NCI-H524 (cell line): ENCODE data around the gene NAALADL2.
A peak's percentile ranks its signal among the peaks of the same experiment; 100 is the strongest.
"Not testable (repeated sequence)": the region's sequence is repeated elsewhere in the genome, so short reads cannot be mapped to it uniquely, and the experiment has no call there.

Experiments
- DNase-seq, 2 experiments: peaks; one replicate each; lab custom pipeline; 2025; lab: John Stamatoyannopoulos, UW

Gene NAALADL2

DNA sequence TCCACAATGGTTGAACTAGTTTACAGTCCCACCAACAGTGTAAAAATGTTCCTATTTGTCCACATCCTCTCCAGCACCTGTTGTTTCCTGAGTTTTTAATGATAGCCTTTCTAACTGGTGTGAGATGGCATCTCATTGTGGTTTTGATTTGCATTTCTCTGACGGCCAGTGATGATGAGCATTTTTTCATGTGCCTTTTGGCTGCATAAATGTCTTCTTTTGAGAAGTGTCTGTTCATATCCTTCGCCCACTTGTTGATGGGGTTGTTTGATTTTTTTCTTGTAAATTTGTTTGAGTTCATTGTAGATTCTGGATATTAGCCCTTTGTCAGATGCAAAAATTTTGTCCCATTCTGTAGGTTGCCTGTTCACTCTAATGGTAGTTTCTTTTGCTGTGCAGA is 564.7 kb downstream of the NAALADL2 start:
- DNase-seq, result not testable (repeated sequence)

- DNase-seq, result no peak
Observed at GRCh38 chr3:175426805-175427204, 567.7 kb downstream of the NAALADL2 start.

GRCh38 chr3:175428466-175428865 is 569.3 kb downstream of the NAALADL2 start:
- DNase-seq, result no peak

DNA sequence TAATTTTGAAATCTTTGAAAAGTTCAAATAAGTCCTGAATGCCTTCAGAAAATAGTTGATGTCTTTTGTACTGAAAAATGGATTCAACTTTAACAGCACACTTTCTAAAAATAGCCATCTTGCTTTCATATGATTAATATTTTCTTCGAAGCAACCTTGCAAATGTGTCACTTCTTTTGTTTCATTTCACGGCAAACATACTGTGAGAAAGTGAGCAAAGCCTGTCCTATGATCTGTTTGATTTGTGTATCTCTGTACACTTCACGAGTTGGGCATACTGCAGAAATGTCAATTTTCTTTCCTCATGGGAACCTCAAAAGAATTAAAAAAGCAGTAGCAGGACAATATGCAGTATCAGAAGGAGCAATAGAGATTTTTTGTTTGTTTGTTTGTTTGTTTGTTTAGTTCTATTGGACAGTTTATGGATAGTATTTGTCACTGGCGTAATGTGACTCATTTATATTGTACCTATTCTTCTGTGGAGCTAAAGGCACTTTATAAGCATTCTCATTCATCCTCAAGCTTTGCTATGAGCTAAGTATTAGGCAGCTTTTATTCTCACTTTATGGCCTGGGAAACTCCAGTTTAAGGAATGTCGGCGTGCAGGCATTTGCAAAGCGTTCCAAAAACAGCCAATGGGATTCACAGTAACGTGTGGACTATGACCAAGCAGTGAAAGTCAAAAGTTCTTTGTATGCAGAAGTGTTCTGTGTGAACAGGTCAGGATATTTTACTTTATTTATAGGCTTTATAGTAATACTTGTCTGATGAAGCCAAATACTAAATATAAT is 572.0 kb downstream of the NAALADL2 start:
- DNase-seq, result no peak

GRCh38 chr3:175432376-175433025 is 573.4 kb downstream of the NAALADL2 start:
- peak; percentile 10 to 74 for DNase-seq

DNA sequence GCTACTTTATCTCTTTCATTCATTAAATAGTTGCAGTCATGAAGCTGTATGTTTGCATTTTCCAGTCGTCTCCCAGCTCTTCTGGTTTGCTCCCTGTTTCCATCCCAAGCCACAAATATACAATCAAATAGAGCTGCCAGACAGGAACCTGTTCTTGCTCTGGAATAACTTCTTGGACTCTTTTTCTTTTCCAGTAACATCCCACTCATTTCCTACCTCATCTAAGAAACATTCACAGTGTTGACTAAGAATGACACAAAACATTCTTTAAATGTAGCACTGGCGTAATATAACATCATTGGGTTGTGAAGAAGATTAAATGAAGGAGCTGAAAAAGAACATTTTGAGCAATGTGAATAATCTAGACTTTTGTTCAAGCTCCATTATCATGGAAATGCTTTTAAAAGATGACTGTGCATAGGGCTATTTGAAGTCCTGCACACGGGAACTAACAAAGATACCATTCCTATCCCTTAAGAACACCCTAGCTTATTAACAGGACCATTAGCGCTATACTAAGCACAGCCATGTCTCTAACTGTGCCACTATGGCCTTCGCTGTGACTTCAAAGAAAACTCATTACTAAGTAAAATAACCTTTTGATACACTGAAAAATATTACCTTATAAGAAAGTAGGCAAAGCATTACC is 574.0 kb downstream of the NAALADL2 start:
- DNase-seq, result no peak

DNA sequence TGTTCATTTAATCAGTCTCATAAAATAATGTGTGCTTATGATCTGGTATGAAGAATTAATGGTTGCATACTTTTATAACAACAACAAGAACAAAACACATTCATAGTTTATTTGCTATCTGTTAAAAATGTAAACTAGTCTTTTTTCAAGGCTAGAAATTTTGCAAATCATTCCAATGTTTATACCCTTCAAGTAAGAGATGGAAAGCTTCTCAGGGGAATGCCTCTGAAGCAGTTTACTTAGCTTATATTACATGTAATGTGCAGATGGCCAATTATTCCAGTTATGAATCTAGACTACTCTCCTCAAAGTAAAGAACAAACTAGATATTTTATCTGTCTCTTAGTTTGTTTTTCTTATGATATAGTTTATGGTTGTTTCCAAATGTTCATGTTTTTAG is 575.4 kb downstream of the NAALADL2 start:
- DNase-seq, result peak in 1 of 2 experiments; percentile 30

DNA sequence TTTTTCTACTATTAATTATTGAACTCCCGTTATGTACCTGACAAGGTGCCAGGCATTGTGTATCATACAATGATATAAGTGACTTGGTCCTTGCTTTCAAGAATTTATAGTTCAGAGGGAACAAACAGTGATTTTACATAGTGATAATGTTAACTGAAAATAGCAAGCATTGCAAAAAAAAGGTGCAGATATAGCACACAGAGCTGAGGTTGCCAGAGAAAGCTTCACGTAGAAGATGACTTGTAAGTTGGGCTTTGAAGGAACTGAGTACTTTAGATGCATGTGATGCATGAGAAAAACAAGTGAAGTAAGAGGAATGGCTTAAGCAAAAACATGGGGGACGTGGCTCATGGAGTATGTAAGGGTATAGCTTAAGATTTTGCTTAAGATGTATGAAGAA is 584.5 kb downstream of the NAALADL2 start:
- DNase-seq, result no peak

DNA sequence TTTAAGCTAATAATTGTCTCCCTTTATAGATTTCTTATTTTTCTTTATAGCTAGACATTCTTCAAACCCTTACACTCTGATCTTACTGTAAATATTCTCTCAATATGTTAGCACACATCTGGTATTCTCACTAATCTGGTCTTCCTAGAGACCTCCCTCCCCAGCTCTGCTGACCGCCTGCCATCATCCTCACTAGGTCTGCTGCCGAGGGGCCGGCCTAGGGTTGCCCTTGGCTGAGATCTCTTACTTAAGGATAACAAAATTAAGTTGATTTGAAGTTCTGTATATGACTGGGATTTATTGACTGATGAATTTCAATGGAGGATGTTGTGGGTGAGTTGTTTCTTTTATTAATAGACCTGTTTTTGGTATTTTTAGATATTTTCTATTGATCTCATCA is 586.6 kb downstream of the NAALADL2 start:
- DNase-seq, result no peak

GRCh38 chr3:175447521-175447920 is 588.4 kb downstream of the NAALADL2 start:
- DNase-seq, result no peak

GRCh38 chr3:175453361-175453760 is 594.2 kb downstream of the NAALADL2 start:
- no peak for DNase-seq

DNA sequence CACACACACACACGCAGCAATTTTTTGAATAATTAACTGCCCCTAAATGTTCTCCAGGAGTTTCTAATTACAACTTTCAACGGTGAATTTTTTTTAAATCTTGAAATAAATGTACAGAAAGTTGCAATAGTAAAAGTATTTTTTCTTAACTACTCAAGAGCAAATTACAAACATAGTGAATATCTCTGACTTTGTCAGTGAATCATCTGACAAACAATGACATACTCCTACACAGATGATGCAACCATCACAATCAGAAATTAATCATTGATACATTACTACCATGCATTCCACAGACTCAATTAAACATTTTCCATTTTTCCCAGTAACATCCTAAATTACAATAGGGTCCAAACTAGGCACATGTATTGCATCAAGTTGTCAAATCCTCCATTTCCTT is 597.3 kb downstream of the NAALADL2 start:
- no peak for DNase-seq

DNA sequence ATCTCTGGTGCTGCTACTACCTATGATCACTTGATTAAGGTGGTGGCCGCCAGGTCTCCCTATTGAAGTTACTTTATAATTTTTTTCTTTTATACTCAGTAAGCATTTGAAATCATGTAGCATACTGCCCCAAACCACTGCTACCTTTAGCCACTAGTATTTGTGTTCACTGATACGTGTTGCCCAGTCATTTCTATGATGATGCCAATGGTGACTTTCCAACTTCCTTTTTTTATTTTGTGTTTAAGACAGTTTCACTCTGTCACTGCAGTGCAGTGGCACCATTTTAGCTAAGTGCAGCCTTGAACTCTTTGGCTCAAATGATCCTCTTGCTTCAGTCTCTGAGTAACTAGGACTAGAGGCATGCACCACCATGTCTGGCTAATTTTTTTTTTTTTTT is 598.2 kb downstream of the NAALADL2 start:
- DNase-seq, result no peak

- DNase-seq, result not testable (repeated sequence)
Observed at GRCh38 chr3:175460849-175461399, 601.8 kb downstream of the NAALADL2 start.

GRCh38 chr3:175464362-175464761 is 605.2 kb downstream of the NAALADL2 start:
- DNase-seq, result no peak

GRCh38 chr3:175469124-175469523 is 610.0 kb downstream of the NAALADL2 start:
- DNase-seq, result no peak

- DNase-seq, result no peak
Observed at GRCh38 chr3:175475765-175476164, 616.6 kb downstream of the NAALADL2 start.

GRCh38 chr3:175476489-175476888 is 617.4 kb downstream of the NAALADL2 start:
- DNase-seq, result no peak

GRCh38 chr3:175477651-175478224 is 618.6 kb downstream of the NAALADL2 start:
- no peak for DNase-seq

DNA sequence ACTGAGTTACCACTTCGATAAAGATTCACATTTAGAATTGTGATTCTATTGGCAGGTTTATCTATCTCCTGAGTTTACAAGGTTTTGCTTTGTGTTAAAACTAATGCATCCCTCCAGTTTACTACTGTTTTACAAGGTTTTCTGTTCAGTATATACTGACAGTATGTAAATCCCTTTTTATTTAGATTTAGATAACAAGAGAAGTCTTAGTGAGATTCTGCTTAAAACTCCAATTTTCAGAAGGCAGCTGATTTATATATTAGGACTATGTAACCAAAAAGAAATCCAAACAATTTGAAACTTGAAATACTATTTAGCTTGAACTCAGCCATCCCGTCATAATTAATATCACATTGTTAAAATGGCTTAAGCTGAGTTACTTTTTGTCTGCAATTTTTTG is 619.2 kb downstream of the NAALADL2 start:
- DNase-seq, result no peak

DNA sequence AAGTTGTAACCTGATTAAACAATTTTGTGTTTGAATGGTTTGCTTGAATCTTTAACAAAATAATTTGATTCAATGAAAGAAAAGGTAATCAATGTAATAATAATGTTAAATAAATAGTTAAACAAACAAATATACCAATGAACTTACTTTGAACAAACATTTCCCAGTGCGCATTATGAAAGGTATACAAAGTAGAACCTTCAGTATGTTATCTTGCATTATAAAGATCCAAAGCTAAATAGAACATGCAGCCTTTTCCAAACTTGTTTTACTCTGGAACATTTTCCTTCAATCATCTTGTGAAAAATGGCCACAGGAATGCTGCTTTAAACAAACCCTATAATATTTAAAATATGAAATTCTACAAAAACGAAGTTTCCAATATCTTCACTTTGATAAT is 620.0 kb downstream of the NAALADL2 start:
- DNase-seq, result no peak

GRCh38 chr3:175479800-175480199 is 620.7 kb downstream of the NAALADL2 start:
- DNase-seq, result no peak
